Measurements from ENCODE around the gene GDF11.

The GDF11 gene

DNA sequence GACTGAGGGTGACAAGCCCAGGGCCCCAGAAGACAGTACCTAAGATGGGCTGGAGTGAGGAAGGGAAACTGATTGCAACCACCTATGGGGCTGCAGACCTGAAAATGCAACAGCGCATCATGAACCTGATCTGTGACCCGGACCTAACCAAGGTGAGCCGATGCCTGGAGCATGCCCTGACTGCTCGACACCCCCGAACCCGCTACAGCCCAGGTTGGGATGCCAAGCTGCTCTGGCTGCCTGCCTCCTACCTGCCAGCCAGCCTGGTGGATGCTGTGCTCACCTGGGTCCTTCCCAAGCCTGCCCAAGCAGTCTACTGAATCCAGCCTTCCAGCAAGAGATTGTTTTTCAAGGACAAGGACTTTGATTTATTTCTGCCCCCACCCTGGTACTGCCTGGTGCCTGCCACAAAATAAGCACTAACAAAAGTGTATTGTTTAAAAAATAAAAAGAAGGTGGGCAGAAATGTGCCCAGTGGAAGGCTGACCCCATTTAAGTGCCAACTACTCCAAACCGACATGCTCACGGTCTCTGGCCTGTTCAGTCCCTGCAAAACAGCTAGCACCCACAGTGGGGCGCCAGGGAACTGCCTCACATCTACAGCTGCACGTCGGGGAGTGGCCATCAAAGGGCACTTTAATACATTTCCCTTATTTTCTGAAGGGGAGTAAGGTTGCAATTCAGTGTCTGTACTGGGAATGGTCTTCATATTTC is 18.5 kb upstream of the GDF11 start:
- peak; percentile 63 for FAIRE-seq

DNA sequence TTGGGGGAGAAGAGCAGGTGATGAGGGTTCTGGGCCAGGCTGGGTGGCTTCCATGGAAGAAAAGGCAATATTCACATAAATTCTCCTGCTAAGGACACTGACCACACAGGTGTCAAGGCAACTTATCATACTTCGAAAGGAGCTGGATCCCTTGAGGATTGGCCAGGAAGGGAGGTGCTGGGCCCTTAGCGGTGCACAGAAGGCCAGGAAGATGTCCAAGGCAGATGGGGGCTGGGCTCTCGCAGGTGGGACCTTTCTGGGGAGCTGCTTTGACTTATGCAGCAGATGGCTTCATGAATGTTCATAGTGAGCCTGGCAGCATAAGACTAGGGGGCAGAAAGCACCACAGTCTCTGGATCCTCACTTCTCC is 18.0 kb upstream of the GDF11 start:
- FAIRE-seq = no peak

DNA sequence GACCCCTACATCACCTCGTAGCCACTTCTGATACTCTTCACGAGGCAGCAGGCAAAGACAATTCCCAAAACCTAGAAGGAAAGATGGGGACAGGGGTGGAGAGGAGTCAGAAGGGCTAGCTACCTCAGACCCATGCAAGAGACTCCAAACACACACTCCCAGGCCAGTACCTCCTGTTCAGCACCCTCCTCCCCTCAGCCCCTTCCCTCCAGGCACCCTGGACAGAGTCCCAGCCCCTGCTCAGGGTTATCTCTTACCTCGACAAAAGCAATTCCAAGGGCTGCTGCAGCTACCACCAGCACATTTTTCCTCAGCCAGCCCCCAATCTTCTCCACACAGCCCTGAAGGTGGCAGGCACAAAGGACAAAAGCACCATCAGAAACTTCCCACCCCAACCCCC is 17.4 kb upstream of the GDF11 start:
- FAIRE-seq = no peak

DNA sequence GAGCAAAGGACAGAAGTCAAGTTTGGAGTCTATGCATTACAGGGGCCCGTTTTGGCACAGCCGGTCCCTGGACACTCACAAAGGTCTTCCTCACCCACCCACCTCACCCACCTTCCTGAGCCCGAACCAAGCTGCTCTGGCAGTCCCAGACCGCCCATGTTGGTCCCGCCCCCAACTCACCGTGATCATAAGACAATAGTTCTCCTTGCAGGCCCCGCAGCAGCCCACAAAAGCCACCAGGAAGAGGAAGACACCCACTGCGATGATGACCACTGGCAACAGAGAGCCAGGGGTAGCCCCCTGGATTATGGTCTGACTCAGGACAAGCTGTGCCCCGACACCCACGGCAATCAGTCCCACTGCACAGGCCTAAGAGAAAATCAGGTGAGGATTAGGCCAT is 16.0 kb upstream of the GDF11 start:
- FAIRE-seq = no peak

DNA sequence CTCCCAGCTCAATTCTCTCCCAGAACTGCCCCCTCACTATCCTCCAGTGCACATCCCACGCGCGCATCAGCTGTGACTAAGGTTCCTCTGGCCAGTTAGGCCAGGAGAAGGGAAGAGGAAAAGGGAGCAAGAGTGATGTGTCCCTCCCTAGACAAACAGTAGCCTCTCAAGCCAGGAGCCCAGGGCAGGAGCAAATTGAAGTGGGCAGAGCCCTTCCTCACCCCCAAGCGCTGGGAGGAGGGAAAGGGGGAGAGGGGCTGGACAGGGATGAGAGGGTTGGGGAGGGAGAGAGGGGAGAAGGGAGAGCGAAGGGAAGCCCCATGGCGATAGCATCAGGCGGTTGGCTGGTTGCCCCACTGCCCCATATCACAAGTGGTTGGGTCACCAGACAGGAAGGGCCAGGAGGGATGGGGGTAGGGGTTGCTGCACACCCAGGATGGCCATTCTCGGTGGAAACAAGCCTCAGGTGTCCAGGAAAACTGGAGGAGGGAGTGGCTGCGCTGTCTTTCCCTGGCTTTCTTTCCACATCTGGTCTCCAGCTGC is 15.2 kb upstream of the GDF11 start:
- no peak for FAIRE-seq

DNA sequence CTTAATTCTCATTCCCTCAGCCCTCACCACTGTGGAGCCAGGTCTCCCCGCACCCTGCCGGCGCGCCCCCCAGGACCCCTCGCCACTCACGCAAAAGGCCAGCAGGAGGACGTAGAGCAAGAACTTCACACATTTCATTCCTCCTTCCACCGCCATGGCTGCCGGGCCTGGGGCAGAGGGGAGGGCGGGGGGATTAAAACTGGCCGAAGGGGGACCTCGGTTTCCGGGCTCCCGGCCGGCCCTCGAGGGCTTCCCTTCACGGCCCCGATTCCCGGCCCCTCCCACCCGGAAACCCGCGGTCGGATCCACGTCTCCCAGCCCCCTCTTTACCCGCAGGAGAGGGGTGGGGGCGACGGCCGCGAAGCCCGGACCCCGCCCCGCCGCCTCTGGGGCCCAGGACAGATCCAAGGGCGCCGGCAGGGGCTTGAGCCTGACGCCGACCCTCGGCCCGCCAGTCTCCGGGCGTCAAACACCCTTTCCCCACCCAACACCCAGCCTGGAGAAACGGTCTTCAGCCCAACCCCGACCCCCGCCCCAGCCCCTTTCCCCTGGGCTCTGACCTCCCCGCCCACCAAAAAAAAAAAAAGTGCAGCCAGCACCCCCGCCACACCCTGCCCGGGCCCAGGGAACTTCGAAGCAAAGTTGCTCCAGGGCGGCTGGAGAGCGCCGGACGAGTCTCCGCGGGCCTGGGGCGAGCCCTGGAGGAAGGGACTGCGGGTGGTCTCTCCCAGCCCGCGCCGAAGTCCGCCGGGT is 14.6 kb upstream of the GDF11 start:
- no peak for FAIRE-seq

DNA sequence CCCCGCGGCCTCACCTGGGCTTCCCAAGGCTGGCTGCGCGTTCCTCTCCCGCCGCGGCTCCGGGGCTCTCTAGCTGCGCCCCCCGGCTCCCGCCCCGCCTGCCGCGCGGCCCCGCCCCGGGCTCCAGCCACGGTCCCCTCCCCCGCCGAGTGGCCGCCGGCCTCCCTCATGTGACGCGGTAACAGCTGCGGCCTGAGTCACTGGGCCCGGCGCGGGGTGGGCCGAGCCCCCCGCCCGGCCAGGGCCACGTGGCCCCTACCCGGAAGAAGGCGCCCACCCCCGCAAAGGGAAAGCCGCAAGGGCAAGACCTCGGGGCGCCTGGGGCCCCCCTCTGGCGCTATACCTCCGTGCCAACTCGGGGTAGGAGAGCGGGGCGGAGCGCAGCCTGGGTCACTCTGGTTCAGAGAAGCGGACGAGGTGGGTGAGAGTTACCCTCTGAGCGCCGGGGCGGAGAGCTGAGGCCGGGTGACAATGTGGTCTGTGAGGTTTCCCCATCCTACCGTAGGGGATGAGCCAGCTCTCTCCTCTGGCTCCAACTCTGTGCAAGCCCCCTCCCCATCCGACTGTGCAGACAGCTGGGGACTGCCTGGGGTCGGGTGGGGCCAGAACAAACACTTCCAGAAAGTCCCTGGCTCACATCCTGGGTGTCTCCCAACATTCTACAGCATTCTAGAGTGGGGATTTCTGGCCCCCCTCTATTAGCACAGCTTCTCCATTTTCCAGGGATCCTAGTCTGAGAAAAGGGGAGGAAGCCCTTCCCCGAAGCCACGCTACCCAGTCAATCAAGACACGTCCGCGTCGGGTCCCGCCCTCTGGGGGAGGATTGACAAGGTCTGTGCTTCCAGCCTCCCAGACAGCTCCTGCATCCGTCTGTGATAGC is 13.7 kb upstream of the GDF11 start, which contains the start of gene CD63:
Gene CD63, minus strand, starts transcription at position 71 of the 880 bp plus-strand sequence. CDS start 668 bp downstream, outside the sequence.
- FAIRE-seq = peak; percentile 90

DNA sequence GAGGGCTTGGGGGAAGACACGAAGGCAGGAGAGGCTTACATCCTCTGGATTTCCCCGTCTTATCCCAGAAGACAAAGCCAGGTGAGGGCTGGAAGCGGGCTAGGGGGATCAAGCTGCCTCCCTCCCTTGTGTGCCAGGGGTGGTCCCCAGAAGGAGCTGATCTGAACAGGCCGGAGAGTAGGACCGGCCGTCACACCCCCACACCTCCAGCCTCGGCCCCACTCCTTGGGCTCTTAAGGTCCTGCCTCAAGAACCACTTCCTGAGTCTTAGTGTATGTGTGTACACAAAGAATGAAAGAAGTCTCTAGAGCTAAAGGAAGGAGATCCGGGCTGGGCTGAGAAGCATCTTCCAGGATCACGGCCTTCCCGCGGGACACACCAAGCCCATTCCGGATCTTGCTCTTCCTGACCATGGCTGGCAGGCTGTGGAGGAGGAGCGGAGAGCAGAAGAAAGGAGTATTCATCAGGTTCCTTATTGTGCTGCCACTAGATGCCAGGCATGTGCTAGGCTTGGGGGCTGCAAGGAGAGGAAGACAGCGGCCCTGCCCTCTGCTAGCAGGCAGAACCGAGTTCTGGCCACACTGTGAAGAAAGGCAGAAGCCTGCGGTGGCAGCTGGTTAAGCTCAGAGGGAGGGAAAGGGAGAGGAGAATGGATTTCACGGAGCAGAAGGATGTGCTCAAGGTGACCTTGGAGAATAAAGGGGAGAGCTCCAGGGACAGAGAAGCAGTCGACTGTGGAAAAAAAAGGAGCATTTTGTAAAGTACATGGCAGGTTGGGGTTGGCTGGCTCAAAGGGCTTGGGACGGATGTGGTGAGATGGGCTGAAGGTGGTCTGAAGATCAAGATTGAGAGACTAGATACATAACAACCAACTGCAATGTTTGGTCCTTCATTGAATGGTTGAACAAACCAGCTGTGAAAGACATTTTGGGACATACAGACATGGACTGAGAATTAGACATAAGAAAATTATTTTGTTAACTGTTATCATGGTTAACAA is 12.8 kb upstream of the GDF11 start:
- FAIRE-seq = no peak

DNA sequence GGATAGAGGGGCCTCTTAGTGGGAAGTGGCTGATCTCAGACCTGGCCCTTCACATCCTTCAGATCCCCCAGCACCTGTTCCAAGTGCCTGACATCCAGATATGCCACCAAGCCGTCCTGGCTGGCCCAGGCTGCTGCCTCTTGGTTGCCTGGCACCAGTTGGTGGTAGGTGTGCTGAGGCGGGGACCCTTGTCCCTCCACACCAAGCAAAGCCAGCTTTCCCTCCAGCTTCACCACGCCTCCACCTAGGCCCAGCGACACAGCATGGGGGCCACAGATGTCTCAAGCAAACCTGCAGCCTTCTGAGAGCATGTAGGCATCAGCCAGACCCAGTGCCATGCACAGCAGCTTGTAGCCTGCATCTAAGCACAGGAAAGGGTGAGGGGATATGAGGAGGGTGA is 10.6 kb upstream of the GDF11 start:
- no peak for FAIRE-seq

DNA sequence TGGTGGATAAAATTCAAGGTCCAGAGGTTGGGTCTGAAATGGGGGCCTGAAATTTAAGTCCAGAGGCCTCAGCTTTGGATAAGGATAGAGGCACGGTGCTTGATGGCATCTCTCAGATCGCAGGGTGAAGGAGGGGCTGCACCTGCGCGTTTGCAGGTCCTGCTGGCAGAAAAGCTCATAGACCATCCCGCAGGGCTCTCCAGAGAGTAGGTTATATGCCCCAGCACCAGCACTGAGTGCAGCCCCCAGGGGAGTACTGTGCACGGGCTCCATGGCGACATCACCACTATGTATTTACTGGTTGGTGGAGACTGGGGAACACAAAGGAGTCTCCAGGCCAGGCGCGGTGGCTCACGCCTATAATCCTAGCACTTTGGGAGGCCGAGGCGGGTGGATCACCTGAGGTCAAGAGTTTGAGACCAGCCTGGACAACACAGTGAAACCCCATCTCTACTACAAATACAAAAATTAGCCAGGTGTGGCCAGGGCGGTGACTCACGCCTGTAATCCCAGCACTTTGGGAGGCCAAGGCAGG is 9.8 kb upstream of the GDF11 start:
- FAIRE-seq = no peak

DNA sequence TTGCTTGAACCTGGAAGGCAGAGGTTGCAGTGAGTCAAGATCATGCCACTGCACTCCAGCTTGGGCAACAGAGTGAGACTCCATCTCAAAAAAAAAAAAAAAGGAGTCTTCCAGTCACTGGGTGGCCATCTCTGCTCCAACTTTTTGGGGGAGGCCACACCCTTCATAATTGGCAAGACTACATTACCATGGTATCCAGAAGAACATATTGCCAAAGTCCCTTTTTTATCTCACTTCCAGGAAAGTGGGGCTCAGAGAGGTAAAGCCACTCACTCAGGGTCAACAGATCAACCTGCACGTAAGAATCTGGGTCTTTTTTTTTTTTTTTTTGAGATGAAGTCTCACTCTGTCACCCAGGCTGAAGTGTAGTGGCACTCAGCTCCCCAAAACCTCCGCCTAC is 9.1 kb upstream of the GDF11 start:
- FAIRE-seq = no peak

DNA sequence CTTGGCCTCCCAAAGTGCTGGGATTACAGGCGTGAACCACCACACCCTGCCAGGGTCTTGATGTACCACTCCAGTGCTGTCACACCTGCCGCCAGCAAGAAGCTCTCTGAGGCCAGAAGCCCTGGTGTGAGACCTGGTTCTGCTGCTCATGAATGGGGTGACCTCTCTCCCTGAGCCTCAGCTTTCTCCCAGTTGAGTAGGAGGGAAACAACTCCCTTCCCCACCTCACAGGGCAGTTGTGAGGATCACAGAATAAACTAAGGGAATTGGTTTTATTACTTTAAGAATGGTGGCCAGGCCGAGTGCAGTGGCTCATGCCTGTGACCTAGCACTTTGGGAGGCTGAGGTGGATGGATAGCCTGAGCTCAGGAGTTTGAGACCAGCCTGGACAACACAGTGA is 8.3 kb upstream of the GDF11 start:
- no peak for FAIRE-seq

DNA sequence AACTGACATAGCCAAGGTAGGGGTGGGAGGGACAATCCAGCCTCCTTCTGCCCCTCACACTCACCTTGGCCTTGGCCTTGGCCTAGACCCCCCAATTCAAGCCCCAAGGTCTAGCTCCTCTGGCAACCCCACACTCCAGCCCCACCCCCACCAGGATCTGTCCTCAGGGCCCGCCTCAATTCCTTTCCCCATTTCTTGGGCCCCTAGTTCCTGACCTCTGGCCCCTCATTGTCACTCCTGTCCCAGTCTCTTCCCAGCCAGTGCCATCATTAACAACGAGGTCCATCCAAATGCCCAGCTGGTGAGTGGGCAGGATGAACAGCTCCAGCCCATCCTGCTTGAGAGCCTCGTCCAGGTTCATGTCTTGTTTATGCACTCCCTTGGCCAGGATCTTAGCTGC is 6.8 kb upstream of the GDF11 start:
- no peak for FAIRE-seq

DNA sequence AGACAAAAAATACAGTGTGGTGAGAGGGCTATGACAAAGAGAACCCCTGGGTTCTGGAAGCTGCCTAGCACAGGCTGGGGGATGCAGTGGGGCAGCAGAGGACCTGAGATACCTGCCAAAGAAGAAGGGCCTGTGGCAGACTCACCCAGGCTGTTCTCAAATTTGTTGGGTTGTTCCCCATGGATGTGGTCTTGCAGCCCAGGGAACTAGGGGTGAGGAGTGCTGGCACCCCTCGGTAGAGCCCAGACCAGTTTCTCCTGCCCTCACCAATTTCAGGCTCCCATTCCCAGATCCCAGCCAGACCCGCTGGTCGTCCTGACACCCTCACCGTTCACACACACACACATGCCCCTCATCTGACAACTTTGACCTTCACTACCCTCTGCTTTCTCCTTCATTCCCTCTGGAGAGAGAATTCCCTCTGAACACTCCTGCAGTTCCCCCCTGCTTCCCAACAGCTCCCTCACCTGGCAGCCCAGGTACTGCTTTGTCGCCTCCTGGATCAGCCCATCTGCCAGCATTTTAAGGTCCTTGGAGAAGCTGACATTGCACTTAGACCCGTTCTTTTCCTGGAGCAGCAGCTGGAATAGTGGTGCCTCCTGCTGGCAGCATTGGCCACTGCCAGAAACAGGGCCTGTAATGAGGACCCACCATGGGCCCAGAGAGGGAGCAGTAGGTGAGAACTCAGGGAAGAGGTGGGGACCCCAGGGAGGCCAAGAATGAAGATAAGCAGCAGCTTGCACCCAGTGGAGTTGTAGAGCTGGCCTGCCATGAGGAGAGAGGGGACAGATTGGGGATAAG is 5.9 kb upstream of the GDF11 start:
- peak; percentile 92 for FAIRE-seq

DNA sequence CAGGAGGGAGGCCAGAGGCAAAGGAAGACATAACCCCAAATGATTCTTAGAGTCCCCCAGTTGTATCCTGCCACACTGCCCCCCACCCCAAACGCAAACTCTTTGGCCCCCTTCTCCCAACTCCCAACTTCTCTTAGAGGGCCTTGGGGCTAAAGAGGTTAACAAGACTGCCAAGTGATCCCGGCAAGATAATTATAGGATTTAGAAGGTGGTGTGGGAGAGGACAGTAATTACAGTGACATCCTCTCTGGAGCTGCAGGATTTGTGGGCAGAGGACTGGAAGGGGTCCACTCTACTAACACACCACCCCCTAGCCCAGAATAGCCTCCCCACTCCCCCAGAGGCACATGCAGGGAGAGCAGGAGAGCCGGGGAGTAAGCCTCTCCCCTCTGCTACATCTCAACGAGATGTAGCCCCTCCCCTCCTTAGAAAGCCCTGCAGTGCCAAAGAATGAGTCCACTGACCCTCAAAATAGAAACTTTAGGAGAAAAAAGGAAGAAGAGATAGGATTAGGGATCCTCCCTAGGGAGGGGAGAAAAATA is 5.3 kb upstream of the GDF11 start:
- FAIRE-seq = no peak

DNA sequence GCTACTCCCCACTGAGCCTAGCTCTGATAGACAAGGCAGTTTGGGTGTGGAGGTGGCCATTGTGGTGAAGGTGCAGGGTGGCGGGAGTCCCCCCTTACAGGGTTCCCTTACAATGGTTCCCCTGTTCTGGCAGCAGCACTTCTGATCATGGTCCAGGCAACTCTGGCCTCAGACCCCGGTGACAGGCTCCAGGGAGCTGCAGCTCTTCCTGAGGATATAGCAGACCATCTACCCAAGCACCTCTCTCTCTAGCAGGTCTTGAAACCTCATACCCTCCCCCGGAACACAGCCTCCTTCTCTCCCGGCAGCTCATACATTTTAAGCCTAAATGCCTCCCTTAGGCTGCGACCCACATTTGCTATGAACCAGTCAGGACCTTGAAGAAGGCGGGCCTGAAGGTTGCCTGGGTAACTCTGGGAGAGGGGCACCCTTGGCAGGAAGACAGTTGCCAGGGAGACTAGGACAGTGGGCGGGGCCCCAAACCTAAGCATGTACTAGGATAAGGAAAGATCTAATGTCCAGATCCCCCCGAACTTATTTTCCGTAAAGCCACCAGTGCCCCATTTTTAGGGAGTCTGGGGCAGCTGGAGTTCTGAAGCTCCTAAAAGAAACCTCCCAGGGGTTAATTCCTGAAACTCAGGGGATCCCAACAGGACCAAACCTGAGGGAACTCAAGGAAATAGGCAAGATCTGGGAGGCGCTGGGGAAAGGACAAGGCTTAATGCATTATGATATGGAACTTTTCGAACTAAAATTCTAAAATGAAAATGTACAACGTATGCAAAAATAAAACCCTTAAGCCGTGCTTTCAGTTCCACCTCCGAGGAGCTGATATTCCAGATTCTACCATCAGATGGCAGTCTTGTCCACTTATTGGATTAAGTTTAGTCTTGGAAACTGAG is 4.5 kb upstream of the GDF11 start:
- FAIRE-seq = peak; percentile 97

DNA sequence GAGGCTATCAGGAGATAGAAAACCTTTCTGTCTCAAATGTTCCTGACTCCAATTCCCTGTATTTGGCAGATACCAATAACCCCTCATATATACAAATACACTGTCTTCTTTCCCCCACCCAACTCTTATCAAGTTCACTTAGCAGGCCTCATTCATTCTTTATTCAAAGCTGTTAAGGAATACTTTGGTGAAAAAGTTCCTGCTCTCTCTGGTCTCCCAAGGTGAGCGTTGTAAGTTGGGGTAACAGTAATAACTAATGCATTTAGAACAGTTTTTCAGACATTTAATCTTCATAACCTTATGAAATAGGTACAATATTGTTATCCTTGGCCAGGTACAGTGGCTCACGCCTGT is 3.9 kb upstream of the GDF11 start:
- FAIRE-seq = no peak

DNA sequence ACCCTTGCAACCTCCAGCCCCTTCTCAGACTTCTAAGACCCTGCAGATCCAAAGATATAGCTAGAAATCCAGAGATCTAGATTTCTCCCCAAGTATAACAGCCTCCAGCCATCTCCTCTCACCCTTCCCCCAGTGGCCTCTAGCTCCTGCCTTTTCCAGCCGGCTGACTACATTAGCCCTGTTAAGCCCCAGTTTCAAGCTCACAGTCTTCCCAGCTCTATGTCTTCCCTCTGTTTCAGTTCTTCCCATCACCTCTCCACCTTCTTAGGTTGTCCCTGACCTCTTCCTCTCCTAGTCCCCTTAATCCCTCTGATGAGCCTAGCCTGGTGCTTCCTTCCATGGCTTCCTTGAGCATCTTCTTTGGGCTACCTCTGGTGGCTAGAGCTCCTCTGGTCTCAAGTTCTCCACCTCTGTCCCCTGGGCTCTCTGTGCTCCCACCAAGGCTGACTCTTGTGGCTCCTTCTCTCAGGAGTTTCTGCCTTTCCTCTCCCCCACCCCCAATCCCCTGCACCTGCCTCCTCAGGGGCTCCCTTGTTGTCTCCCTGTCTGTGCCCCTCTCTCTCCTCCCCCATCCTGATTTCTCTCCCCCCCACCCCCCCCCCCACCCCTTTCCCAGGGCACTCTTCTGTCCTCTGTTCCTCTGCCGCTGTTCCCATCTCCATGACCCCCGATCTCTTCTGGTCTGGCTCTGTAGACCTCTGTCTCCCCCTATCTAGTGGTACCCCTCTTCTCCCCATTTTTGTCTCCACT is 816 bp upstream of the GDF11 start:
- FAIRE-seq = no peak

Data from G401.6 (cell line).